ENCODE measurements around the gene CA10.

Gene CA10

GRCh38 chr17:51597345-51597744, 561.2 kb downstream of the CA10 start:
- DNase-seq (ENCODE audit: low read depth), result no peak

- no peak for DNase-seq (ENCODE audit: low read depth)
Observed at GRCh38 chr17:51595826-51596398, 562.6 kb downstream of the CA10 start.

GRCh38 chr17:51590071-51590656, 568.4 kb downstream of the CA10 start:
- DNase-seq (ENCODE audit: low read depth), result no peak

- no peak for DNase-seq (ENCODE audit: low read depth)
Observed at GRCh38 chr17:51588063-51588462, 570.5 kb downstream of the CA10 start.

GRCh38 chr17:51587516-51587915, 571.0 kb downstream of the CA10 start:
- no peak for DNase-seq (ENCODE audit: low read depth)

- no peak for DNase-seq (ENCODE audit: low read depth)
Observed at GRCh38 chr17:51585514-51586104, 572.9 kb downstream of the CA10 start.

- no peak for DNase-seq (ENCODE audit: low read depth)
Observed at GRCh38 chr17:51580869-51581268, 577.6 kb downstream of the CA10 start.

All from HS-5 (cell line).